GM23338 (cell line): Measurements from ENCODE around the gene IL17REL. TPM values are rescaled to one million over a fixed set of nuclear protein-coding genes. Genes with fewer than 3 reads are reported as not detected.

ENCODE experiments used
- ATAC-seq: fragments of 200-7000 bp; cut with Tn5 transposase; 3 replicates; pipeline ENCODE4 v1.9.1; 2020
- DNase-seq: peaks from one replicate; pipeline ENCODE4 v3.0.0-alpha.2; 2015; ENCODE audit warnings: low spot score
- H2AFZ ChIP-seq: fragments of 200-600 bp; sonication (generic); 2 replicates; pipeline ENCODE4 v1.8.0; 2016; ENCODE audit warnings: antibody characterized with exemption, mild to moderate bottlenecking, moderate library complexity
- H3F3A ChIP-seq: fragments of 200-600 bp; sonication (generic); replicated peaks from 2 replicates; pipeline ENCODE4 v1.8.0; 2017; ENCODE audit warnings: antibody characterized with exemption, mixed run types, low read depth
- H3K27ac ChIP-seq: fragments of 200-600 bp; sonication (generic); 2 replicates; pipeline ENCODE4 v1.6.1; 2016; ENCODE audit warnings: low read depth
- H3K27me3 ChIP-seq: fragments of 200-600 bp; sonication (generic); 2 replicates; pipeline ENCODE4 v1.8.0; 2016; ENCODE audit warnings: mild to moderate bottlenecking, mixed run types, moderate library complexity; ENCODE audit not compliant: insufficient read depth
- H3K36me3 ChIP-seq: fragments of 200-600 bp; sonication (generic); 2 replicates; pipeline ENCODE4 v1.8.0; 2016; ENCODE audit warnings: mild to moderate bottlenecking; ENCODE audit not compliant: insufficient read depth
- H3K4me1 ChIP-seq: fragments of 200-600 bp; sonication (generic); 2 replicates; pipeline ENCODE4 v1.8.0; 2016; ENCODE audit warnings: mild to moderate bottlenecking, moderate library complexity; ENCODE audit not compliant: insufficient read depth
- H3K4me2 ChIP-seq: fragments of 200-600 bp; sonication (generic); 2 replicates; pipeline ENCODE4 v1.7.1; 2017; ENCODE audit warnings: mixed run types
- H3K4me3 ChIP-seq: fragments of 200-600 bp; sonication (generic); 2 replicates; pipeline ENCODE4 v1.6.1; 2016; ENCODE audit warnings: mixed run types
- H3K79me2 ChIP-seq: fragments of 200-600 bp; sonication (generic); replicated peaks from 2 replicates; pipeline ENCODE4 v1.8.0; 2017; ENCODE audit warnings: mild to moderate bottlenecking; ENCODE audit not compliant: insufficient read depth
- H3K9me2 ChIP-seq: fragments of 200-600 bp; sonication (generic); 2 replicates; pipeline ENCODE4 v1.8.0; 2017; ENCODE audit not compliant: insufficient read depth
- H4K20me1 ChIP-seq: fragments of 200-600 bp; sonication (generic); replicated peaks from 2 replicates; pipeline ENCODE4 v1.8.0; 2017; ENCODE audit warnings: mild to moderate bottlenecking; ENCODE audit not compliant: insufficient read depth
- H3K27ac Mint-ChIP-seq: 2 replicates; pipeline ENCODE4 v1.8.0; 2020; ENCODE audit warnings: inconsistent platforms, mild to moderate bottlenecking, moderate library complexity, mixed read lengths
- H3K27me3 Mint-ChIP-seq: 3 replicates; pipeline ENCODE4 v1.8.0; 2022; ENCODE audit warnings: low read depth, mild to moderate bottlenecking, moderate library complexity, mixed read lengths, inconsistent platforms; ENCODE audit not compliant: insufficient read depth, poor library complexity
- H3K36me3 Mint-ChIP-seq: 3 replicates; pipeline ENCODE4 v1.8.0; 2021; ENCODE audit warnings: low read depth, mild to moderate bottlenecking, inconsistent platforms, moderate library complexity, mixed read lengths
- H3K4me1 Mint-ChIP-seq: 3 replicates; pipeline ENCODE4 v1.8.0; 2020; ENCODE audit warnings: mild to moderate bottlenecking, inconsistent platforms, mixed read lengths
- H3K4me3 Mint-ChIP-seq: 3 replicates; pipeline ENCODE4 v1.8.0; 2021; ENCODE audit warnings: moderate library complexity, mild to moderate bottlenecking, inconsistent platforms, mixed read lengths
- H3K9me3 Mint-ChIP-seq: 3 replicates; pipeline ENCODE4 v1.8.0; 2020; ENCODE audit warnings: moderate library complexity, mild to moderate bottlenecking, inconsistent platforms, mixed read lengths
- CREB1 ChIP-seq: fragments of 250-450 bp; sonication (Bioruptor Pico); IDR thresholded peaks from 2 replicates; pipeline ENCODE4 v1.5.0; 2020; ENCODE audit warnings: low read depth, mild to moderate bottlenecking, moderate library complexity
- EZH2 ChIP-seq: fragments of 200-600 bp; sonication (generic); IDR thresholded peaks from one replicate; pipeline ENCODE4 v1.8.0; 2017; ENCODE audit warnings: antibody characterized with exemption, mild to moderate bottlenecking, low read depth; ENCODE audit not compliant: unreplicated experiment
- EZH2phosphoT487 ChIP-seq: fragments of 200-600 bp; sonication (generic); IDR thresholded peaks from one replicate; pipeline ENCODE4 v1.8.1; 2018; ENCODE audit warnings: antibody characterized with exemption; ENCODE audit not compliant: unreplicated experiment
- JUNB ChIP-seq: IDR thresholded peaks from one replicate; pipeline ENCODE4 v1.6.1; 2016; ENCODE audit warnings: antibody characterized with exemption; ENCODE audit not compliant: unreplicated experiment
- NANOG ChIP-seq: IDR thresholded peaks from 2 replicates; pipeline ENCODE4 v1.6.1; 2016; ENCODE audit warnings: antibody characterized with exemption, borderline replicate concordance
- POLR2AphosphoS5 ChIP-seq: IDR thresholded peaks from 2 replicates; pipeline ENCODE4 v1.6.1; 2016; ENCODE audit warnings: antibody characterized with exemption, low read depth
- STAT1 ChIP-seq: IDR thresholded peaks from one replicate; pipeline ENCODE4 v1.6.1; 2016; ENCODE audit warnings: antibody characterized with exemption; ENCODE audit not compliant: unreplicated experiment
- ZNF114 ChIP-seq: fragments of 250-450 bp; sonication (Bioruptor Pico); IDR thresholded peaks from 2 replicates; pipeline ENCODE4 v1.5.0; 2020; ENCODE audit warnings: mild to moderate bottlenecking, moderate library complexity
- ZNF331 ChIP-seq: fragments of 250-450 bp; sonication (Bioruptor Pico); IDR thresholded peaks from 2 replicates; pipeline ENCODE4 v1.5.0; 2020; ENCODE audit warnings: low read depth, mild to moderate bottlenecking, moderate library complexity
- polyA plus RNA-seq: library from polyadenylated mRNA; unstranded; fragments of >200 nt; fragmentation: Nextera tagmentation; extraction: Ambion mirVana; gene quantifications from 2 replicates; pipeline ENCODE4 v1.2.1, GENCODE V29; 2016
- total RNA-seq: library from RNA; depleted of rRNA; stranded (reverse); fragments of >200 nt; shearing (Covaris generic); gene quantifications from 2 replicates; pipeline ENCODE4 v1.2.3, GENCODE V29; 2014
- TF ChIP-seq, protein P1 (sequence below): IDR thresholded peaks from 2 replicates; pipeline ENCODE4 v1.6.1; 2016; ENCODE audit warnings: antibody characterized with exemption
- TF ChIP-seq, protein P2 (sequence below), 2 experiments: fragments of 200-600 bp in 1 of 2; sonication (generic) in 1 of 2; conservative IDR thresholded peaks; 2 replicates each; pipeline versions ENCODE4 v1.5.1 to v1.6.1; 2016 to 2017; ENCODE audit warnings: antibody characterized with exemption in 2 of 2, low read depth in 2 of 2, mild to moderate bottlenecking in 2 of 2, moderate library complexity in 1 of 2
- TF ChIP-seq, protein P3 (sequence below): IDR thresholded peaks from one replicate; pipeline ENCODE4 v1.6.1; 2018; ENCODE audit warnings: antibody characterized with exemption; ENCODE audit not compliant: unreplicated experiment
- TF ChIP-seq, protein P4 (sequence below): fragments of 250-450 bp; sonication (Bioruptor Pico); IDR thresholded peaks from 2 replicates; pipeline ENCODE4 v1.5.0; 2020; ENCODE audit warnings: mild to moderate bottlenecking, moderate library complexity

The IL17REL gene
- total and polyA plus RNA-seq, 2 experiments from 2014 or later: 0.31 TPM; not detected in 1

DNA sequence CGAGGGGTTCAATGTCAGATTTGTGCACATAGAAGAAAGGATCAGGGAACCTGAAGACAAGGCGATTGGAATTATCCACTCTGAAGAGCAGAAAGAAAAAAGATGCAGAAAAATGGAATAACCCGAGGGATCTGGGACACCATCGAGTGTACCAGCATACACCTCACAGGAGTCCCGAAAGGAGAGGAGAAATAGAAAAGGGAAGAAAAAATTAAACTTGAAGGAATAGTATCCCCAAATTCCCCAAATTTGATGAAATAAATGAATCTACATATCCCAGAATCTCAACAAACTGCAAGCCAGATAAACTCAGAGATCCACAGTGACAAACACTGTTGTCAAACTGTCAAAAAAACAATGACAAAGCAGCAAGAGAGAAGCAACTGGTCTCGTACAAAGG is 21.4 kb downstream of the IL17REL start:
- H3K4me1 ChIP-seq: no peaks in the 10 kb centered on the region; the same call in 1 of the 2 replicates
- H3K9me3 Mint-ChIP-seq: peaks cover 29% of the 10 kb centered on the region
- no peak for TF ChIP-seq CREB1 (CRISPR knock-in tag)
- TF ChIP-seq ZNF331: no peak
- TF ChIP-seq EZH2phosphoT487: no peak
- TF ChIP-seq NANOG: no peak
- TF ChIP-seq, protein P1, sequence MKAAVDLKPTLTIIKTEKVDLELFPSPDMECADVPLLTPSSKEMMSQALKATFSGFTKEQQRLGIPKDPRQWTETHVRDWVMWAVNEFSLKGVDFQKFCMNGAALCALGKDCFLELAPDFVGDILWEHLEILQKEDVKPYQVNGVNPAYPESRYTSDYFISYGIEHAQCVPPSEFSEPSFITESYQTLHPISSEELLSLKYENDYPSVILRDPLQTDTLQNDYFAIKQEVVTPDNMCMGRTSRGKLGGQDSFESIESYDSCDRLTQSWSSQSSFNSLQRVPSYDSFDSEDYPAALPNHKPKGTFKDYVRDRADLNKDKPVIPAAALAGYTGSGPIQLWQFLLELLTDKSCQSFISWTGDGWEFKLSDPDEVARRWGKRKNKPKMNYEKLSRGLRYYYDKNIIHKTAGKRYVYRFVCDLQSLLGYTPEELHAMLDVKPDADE: no peak
- TF ChIP-seq, protein P2, sequence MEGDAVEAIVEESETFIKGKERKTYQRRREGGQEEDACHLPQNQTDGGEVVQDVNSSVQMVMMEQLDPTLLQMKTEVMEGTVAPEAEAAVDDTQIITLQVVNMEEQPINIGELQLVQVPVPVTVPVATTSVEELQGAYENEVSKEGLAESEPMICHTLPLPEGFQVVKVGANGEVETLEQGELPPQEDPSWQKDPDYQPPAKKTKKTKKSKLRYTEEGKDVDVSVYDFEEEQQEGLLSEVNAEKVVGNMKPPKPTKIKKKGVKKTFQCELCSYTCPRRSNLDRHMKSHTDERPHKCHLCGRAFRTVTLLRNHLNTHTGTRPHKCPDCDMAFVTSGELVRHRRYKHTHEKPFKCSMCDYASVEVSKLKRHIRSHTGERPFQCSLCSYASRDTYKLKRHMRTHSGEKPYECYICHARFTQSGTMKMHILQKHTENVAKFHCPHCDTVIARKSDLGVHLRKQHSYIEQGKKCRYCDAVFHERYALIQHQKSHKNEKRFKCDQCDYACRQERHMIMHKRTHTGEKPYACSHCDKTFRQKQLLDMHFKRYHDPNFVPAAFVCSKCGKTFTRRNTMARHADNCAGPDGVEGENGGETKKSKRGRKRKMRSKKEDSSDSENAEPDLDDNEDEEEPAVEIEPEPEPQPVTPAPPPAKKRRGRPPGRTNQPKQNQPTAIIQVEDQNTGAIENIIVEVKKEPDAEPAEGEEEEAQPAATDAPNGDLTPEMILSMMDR (conservative IDR thresholded peaks at IDR 0.05; ENCODE audit: low read depth in 2 of 2): no peak
- TF ChIP-seq STAT1: no peak
- TF ChIP-seq, protein P3, sequence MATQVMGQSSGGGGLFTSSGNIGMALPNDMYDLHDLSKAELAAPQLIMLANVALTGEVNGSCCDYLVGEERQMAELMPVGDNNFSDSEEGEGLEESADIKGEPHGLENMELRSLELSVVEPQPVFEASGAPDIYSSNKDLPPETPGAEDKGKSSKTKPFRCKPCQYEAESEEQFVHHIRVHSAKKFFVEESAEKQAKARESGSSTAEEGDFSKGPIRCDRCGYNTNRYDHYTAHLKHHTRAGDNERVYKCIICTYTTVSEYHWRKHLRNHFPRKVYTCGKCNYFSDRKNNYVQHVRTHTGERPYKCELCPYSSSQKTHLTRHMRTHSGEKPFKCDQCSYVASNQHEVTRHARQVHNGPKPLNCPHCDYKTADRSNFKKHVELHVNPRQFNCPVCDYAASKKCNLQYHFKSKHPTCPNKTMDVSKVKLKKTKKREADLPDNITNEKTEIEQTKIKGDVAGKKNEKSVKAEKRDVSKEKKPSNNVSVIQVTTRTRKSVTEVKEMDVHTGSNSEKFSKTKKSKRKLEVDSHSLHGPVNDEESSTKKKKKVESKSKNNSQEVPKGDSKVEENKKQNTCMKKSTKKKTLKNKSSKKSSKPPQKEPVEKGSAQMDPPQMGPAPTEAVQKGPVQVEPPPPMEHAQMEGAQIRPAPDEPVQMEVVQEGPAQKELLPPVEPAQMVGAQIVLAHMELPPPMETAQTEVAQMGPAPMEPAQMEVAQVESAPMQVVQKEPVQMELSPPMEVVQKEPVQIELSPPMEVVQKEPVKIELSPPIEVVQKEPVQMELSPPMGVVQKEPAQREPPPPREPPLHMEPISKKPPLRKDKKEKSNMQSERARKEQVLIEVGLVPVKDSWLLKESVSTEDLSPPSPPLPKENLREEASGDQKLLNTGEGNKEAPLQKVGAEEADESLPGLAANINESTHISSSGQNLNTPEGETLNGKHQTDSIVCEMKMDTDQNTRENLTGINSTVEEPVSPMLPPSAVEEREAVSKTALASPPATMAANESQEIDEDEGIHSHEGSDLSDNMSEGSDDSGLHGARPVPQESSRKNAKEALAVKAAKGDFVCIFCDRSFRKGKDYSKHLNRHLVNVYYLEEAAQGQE: no peak
- TF ChIP-seq, protein P4, sequence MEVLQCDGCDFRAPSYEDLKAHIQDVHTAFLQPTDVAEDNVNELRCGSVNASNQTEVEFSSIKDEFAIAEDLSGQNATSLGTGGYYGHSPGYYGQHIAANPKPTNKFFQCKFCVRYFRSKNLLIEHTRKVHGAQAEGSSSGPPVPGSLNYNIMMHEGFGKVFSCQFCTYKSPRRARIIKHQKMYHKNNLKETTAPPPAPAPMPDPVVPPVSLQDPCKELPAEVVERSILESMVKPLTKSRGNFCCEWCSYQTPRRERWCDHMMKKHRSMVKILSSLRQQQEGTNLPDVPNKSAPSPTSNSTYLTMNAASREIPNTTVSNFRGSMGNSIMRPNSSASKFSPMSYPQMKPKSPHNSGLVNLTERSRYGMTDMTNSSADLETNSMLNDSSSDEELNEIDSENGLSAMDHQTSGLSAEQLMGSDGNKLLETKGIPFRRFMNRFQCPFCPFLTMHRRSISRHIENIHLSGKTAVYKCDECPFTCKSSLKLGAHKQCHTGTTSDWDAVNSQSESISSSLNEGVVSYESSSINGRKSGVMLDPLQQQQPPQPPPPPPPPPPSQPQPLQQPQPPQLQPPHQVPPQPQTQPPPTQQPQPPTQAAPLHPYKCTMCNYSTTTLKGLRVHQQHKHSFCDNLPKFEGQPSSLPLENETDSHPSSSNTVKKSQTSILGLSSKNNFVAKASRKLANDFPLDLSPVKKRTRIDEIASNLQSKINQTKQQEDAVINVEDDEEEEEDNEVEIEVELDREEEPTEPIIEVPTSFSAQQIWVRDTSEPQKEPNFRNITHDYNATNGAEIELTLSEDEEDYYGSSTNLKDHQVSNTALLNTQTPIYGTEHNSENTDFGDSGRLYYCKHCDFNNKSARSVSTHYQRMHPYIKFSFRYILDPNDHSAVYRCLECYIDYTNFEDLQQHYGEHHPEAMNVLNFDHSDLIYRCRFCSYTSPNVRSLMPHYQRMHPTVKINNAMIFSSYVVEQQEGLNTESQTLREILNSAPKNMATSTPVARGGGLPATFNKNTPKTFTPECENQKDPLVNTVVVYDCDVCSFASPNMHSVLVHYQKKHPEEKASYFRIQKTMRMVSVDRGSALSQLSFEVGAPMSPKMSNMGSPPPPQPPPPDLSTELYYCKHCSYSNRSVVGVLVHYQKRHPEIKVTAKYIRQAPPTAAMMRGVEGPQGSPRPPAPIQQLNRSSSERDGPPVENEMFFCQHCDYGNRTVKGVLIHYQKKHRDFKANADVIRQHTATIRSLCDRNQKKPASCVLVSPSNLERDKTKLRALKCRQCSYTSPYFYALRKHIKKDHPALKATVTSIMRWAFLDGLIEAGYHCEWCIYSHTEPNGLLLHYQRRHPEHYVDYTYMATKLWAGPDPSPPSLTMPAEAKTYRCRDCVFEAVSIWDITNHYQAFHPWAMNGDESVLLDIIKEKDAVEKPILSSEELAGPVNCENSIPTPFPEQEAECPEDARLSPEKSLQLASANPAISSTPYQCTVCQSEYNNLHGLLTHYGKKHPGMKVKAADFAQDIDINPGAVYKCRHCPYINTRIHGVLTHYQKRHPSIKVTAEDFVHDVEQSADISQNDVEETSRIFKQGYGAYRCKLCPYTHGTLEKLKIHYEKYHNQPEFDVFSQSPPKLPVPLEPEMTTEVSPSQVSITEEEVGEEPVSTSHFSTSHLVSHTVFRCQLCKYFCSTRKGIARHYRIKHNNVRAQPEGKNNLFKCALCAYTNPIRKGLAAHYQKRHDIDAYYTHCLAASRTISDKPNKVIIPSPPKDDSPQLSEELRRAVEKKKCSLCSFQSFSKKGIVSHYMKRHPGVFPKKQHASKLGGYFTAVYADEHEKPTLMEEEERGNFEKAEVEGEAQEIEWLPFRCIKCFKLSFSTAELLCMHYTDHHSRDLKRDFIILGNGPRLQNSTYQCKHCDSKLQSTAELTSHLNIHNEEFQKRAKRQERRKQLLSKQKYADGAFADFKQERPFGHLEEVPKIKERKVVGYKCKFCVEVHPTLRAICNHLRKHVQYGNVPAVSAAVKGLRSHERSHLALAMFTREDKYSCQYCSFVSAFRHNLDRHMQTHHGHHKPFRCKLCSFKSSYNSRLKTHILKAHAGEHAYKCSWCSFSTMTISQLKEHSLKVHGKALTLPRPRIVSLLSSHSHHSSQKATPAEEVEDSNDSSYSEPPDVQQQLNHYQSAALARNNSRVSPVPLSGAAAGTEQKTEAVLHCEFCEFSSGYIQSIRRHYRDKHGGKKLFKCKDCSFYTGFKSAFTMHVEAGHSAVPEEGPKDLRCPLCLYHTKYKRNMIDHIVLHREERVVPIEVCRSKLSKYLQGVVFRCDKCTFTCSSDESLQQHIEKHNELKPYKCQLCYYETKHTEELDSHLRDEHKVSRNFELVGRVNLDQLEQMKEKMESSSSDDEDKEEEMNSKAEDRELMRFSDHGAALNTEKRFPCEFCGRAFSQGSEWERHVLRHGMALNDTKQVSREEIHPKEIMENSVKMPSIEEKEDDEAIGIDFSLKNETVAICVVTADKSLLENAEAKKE (CRISPR knock-in tag): no peak
- no peak for TF ChIP-seq EZH2
- no peak for TF ChIP-seq ZNF114 (CRISPR knock-in tag)
- TF ChIP-seq JUNB: no peak
- TF ChIP-seq POLR2AphosphoS5: no peak
- H4K20me1 ChIP-seq: no peaks in the 10 kb centered on the region
- no peak overlapping the region for H2AFZ ChIP-seq
- H3K27me3 ChIP-seq: no peaks in the 10 kb centered on the region
- H3K79me2 ChIP-seq: no peaks in the 10 kb centered on the region
- H3K4me1 Mint-ChIP-seq: peaks cover 3% of the 10 kb centered on the region; the same call in 1 of the 3 replicates
- no peak overlapping the region for H3K4me3 ChIP-seq
- peaks cover 5% of the 10 kb centered on the region for H3K27me3 Mint-ChIP-seq
- H3K4me3 Mint-ChIP-seq: no peak overlapping the region
- H3K9me2 ChIP-seq: no peaks in the 10 kb centered on the region
- ATAC-seq: no peak
- H3K27ac ChIP-seq: no peak overlapping the region
- no peaks in the 10 kb centered on the region for H3F3A ChIP-seq
- no peaks in the 10 kb centered on the region for H3K36me3 ChIP-seq
- DNase-seq: no peak
- H3K27ac Mint-ChIP-seq: no peak overlapping the region
- H3K4me2 ChIP-seq: no peak overlapping the region
- H3K36me3 Mint-ChIP-seq: peaks cover 3% of the 10 kb centered on the region; the same call in 2 of the 3 replicates
